ENCODE data around the gene CELSR1.
"Not testable (repeated sequence)": the region's sequence is repeated elsewhere in the genome, so short reads cannot be mapped to it uniquely, and the experiment has no call there.

DNA sequence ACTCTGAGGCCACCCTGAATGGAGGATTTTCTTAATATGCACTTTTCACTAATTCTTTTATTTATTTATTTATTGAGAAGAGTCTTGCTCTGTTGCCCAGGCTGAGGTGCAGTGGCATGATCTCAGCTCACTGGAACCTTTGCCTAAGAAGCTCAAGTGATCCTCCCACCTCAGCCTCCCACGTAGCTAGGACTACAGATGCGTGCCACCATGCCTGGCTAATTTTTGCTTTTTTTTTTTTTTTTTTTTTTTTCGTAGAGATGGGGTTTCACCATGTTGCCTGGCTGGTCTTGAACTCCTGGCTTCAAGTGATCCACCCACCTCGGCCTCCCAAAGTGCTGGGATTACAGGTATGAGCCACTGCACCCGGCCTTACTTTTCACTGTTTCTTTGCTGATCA, 140.4 kb downstream of the CELSR1 start:
- not testable (repeated sequence) for TF ChIP-seq POLR2A (IDR thresholded peaks at IDR 0.05; ENCODE audit: low read length); GATA1 (IDR thresholded peaks at IDR 0.05; ENCODE audit: low read depth, low read length)

Measured in erythroblast (primary cell).